ENCODE measurements around the gene MRC2.
A peak's percentile ranks its signal among the peaks of the same experiment; 100 is the strongest.

The MRC2 gene

DNA sequence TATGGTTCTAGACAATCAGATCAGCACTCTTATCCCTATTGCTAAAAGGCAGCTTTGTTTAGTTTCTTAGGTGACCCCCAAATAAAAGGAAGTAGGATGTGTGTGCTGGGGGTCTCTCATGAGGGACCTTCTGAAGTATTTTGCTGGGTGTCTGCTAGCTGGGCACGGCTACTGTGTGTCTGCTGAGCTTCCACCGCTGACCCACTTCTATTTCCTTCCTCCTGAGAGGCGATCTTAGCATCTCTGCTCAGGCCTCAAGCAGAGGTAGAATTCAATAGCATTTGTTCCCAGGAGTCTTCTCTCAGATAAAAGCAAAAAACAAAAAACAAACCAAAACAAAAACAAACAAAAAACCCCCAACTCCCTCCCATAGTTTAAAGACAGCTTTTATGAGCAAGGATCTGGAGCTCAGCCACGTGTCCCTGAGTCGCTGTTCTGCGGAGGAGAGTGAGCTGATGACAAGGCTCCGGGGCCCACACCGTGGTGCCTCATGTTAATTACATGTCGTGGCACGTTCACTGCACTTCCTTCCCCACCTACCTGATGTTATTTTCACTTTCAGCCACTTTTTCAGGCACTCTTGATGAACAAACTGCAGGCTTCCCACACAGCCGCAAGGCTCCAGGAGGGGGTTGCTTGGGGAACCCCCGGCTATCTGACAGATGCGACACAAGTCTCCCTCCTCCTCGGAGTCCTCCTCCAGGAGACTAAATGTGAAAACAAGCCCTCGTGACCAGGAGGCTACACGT is 97.1 kb downstream of the MRC2 start:
- DNase-seq, result peak; percentile 88

DNA sequence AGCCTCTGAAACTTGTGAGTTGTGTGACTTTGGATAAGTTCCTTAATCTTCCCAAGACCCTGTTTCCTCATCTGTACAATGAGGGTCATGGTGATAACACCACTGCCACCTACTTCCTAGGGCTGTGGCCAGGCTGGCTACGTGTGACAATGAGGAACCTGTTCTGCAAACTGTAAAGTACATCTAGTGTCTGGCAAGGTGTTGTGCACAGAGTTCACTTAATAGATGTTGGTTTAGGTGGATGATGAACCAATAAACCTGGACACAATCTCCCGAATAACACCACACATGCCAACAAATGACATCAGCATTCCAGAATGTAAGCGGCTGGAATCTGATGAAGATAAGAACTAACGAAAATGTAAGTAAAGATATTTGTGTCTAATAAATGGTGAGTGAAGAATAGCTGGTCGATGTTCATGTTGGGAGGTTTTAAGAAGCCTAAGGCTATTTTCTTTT is 98.3 kb downstream of the MRC2 start:
- no peak for DNase-seq

DNA sequence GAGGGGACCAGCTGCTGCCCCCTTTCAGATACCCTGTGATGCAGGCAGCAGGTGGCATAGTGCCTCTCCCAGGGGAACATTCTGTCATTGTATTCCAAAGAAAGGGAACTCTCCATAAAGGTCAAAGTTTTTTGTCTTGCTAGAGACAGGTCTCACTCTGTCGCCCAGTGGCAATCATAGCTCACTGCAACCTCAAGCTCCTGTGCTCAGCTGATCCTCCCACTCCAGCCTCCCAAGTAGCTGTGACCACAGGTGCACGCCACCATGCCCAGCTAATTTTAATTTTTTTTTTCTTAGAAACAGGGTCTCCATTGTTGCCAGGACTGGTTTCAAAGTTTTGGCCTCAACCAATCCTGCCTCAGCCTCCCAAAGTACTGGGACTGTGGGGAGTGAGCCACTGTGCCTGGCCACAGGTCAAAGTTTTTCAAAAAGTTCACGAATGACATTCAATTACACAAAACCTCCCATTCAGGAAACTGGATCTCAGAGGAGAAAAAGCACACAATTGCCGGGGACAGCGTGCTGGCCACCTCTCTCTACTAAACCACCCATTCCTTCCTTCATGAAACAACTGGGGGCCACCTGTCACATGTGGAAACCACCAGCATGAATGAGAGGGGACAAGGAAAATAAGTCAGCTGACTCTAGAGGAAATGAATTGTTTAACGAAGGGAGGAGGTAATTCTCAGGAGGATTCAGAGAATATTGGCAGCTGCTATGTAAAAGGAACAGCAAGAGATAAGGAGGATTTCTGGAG is 100.6 kb downstream of the MRC2 start:
- no peak for DNase-seq

DNA sequence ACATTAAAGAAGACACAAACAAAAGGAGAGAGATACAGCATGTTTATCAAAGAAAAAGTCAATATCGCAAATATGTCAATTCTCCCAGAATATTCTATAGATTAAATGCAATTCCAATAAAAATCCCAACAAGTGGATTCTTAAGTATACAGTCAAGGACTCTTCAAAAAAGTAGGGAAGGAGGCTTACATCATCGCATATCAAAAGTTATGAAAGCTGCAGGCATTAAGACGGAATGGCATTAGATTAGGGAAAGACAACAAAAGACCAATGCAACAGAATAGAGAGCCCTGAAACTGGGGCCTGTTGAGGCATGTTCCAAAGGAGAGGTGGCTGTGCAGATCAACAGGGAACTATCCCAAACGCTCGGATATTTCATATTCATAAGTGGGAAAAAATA is 104.7 kb downstream of the MRC2 start:
- DNase-seq, result no peak

DNA sequence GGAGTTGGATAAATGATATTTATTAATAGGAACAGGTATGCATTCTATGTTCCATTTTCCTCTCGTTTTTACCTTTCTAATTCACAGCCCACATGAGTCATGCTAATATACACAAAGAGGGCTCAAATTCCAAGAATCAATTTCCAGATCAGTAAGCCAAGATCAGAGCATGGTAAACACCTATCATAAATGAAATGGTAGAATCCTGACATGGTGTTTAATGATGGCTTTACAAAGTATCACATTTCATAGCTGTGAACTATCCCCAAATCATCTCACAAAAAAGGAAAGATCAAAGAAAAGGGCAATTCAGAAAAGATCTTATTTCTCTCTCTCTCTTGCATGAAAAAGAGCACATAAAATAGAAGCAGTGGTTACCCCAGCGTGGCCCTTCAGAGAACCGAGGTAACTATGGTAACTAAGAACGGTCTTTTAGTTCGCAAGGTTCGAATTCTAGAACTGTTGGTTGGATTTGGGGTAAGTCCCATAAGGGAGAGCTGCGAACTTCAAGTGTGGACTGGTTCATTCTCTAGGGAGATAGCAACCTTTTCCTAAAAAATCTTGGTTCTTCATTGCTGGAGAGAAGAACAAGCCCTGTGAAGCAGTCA is 107.7 kb downstream of the MRC2 start:
- no peak for DNase-seq

DNA sequence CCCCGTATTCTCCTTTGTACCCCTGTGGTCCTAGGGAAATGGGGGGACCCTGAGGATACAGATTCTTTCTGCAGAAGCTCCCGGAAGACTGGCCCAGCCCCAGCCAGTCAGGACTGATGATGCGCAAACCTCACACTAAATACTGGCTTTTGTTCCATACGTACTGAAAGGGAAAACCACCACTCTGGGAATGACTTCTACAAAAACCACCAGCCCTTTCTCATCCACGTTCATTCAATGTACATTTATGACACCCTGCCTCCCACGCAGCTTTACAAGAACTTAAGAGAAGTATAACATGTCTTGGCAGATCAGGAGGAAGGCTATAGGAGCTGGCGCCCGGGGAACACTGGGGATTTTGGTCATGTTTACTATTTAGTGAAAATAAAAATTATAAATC is 110.0 kb downstream of the MRC2 start:
- peak; percentile 47 for DNase-seq

DNA sequence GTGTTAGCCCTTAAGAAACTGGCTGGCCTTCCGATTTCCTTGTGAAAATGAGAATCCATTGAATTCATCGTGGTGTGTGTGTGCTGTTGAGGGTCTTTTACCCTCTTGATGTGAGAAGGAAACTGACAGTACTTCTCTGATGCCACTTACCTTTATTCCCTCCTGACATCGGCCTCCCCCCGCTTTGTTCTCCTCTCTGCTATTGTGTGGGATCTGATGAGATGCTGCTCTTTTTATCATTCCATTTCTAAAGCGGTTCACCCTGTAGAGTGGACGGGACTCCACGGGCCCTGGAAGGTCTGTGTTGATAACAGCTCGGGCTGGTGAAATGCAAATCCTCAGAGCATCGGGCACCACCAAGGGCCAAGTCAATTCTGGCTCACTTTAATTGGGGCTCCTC is 110.8 kb downstream of the MRC2 start:
- DNase-seq, result no peak

DNA sequence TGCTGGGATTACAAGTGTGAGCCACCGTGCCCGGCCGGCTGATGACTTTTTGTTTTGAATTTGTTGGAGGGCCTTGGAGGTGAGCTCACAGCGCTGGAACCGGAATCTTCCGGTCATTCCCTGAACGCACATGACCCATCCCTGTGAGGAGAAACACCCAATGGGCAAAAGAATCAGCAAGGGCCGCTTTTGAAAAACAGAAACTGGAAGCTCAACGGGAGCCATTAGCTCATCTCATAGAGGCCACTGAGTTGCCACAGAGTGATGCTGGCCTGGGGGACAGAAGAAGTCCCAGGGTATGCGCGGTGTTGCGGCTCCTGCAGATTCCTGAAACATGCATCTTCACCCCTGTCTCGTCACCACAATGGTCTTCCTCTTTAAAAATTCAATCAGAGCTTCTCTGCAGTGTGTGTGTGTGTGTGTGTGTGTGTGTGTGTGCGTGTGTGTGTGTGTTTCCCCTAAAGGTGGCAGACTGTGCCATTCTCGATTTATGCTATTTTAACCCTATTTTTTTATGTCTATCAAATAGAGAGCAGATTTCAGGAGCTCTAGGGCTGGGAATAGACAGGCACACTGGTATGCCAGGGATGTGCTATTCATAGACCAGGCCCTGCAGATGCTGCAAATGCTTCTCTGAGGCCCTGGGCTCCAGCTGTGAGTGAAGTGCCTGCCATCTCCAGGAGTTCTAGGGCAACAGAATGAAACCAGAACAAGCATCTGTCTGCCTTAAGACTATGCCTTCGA is 112.3 kb downstream of the MRC2 start:
- DNase-seq, result no peak

DNA sequence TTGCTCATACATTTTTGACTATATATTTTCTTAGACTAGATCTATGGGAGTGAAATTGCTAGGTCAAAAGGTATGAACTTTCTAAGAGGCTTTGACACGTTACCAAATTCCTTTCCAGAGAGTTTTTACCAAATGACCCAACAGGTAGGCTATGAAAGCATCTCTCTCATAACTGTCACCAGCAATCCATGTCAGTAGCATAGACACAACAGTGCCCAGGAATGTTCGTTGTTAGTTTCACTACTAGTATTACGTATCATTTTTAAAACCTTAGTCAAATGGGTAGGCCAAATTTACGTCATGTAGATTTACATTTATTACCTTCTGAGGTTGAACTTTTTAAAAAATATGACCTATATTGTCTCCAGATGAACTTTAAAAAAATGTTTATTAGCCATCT is 113.8 kb downstream of the MRC2 start:
- no peak for DNase-seq
